ENCODE measurements around the gene CTAG1A. TPM values are rescaled to one million over a fixed set of nuclear protein-coding genes. Genes with fewer than 3 reads are reported as not detected.
"Not testable (repeated sequence)": the region's sequence is repeated elsewhere in the genome, so short reads cannot be mapped to it uniquely, and the experiment has no call there.

Gene CTAG1A
- polyA plus RNA-seq (not detected in 2 replicates), polyA minus RNA-seq (not detected in 2 replicates)

DNA sequence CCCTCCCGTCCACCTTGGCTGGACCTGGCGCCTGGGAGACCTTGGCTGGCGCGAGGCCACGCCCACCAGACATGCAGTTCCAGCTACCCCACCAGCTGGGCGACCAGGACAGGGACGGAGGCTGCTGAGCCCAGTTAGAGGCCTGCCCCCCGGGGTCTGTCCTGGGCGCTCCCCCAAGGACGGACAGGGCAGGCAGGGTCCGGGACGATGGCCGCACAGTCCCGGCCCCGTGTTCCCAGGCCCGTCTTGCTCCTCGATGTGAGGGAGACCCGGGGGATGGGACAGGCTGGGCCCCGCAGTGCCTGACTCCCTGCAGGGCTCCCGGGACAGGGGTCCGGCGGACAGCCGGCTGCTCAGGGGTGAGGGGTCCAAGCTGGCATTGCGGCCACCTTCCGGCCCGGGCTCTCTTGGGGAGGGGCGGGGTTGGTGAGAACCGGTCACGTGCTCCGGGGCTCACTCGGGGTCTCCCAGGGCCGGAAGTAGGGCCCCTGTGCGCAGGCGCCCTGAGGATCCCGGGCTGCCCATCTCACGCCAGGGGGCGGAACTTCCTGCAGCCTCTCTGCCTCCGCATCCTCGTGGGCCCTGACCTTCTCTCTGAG is at the start of gene CTAG1A:
Gene CTAG1A, plus strand, starts transcription at position 549 of the 599 bp plus-strand sequence. CDS start 74 bp downstream, outside the sequence.
- H3K79me2 ChIP-seq (replicated peaks; ENCODE audit: insufficient read depth, low read length) = not testable (repeated sequence)

GRCh38 chrX:154535892-154536291 is 49.0 kb upstream of the CTAG1A start:
- Histone ChIP-seq H3K4me3 (ENCODE audit: low read length) (no peak overlapping the region), H3K36me3 (ENCODE audit: insufficient read depth, low read length) (no peaks in the 10 kb centered on the region), H3K79me2 (replicated peaks; ENCODE audit: insufficient read depth, low read length) (no peaks in the 10 kb centered on the region), H2AFZ (ENCODE audit: low read depth, low read length) (no peak overlapping the region), H4K20me1 (ENCODE audit: insufficient read depth) (no peaks in the 10 kb centered on the region), H3K27ac (ENCODE audit: low read length) (no peak overlapping the region), H3K4me2 (ENCODE audit: low read length) (no peak overlapping the region), H3K9ac (ENCODE audit: low read length) (no peak overlapping the region), H3F3A (ENCODE audit: insufficient read depth, low read length, poor library complexity, severe bottlenecking) (no peaks in the 10 kb centered on the region), H3K9me3 (ENCODE audit: low read length) (no peaks in the 10 kb centered on the region), H3K27me3 (ENCODE audit: insufficient read depth, low read depth, low read length) (no peaks in the 10 kb centered on the region), H3K9me2 (ENCODE audit: insufficient read depth, low read length) (no peaks in the 10 kb centered on the region)
- no peak for TF ChIP-seq EZH2 (IDR thresholded peaks at IDR 0.05; ENCODE audit: borderline replicate concordance, insufficient read depth, low read length, poor library complexity, severe bottlenecking)
- TF ChIP-seq CTCF (IDR thresholded peaks at IDR 0.05; ENCODE audit: poor library complexity, severe bottlenecking) = no peak
- TF ChIP-seq POLR2AphosphoS5 (IDR thresholded peaks at IDR 0.05) = no peak
- no peak for TF ChIP-seq SMC3 (conservative IDR thresholded peaks at IDR 0.05; ENCODE audit: poor library complexity)
- no peak for TF ChIP-seq REST (IDR thresholded peaks at IDR 0.05; ENCODE audit: borderline replicate concordance)
- no peak for TF ChIP-seq RAD21 (conservative IDR thresholded peaks at IDR 0.05)
- TF ChIP-seq EP300 (conservative IDR thresholded peaks at IDR 0.05; ENCODE audit: poor library complexity, severe bottlenecking) = no peak
- TF ChIP-seq MXI1 (conservative IDR thresholded peaks at IDR 0.05; ENCODE audit: poor library complexity, severe bottlenecking) = no peak
- TF ChIP-seq TAF1 (IDR thresholded peaks at IDR 0.05; ENCODE audit: low read depth) = no peak

More for the DNA sequence above, at the start of gene CTAG1A:
- H3K27me3 ChIP-seq (ENCODE audit: insufficient read depth, low read depth, low read length); H2AFZ ChIP-seq (ENCODE audit: low read depth, low read length); H3K36me3 ChIP-seq (ENCODE audit: insufficient read depth, low read length); H4K20me1 ChIP-seq (ENCODE audit: insufficient read depth); H3K4me2 ChIP-seq (ENCODE audit: low read length); H3K9ac ChIP-seq (ENCODE audit: low read length); H3K4me3 ChIP-seq (ENCODE audit: low read length); H3K9me3 ChIP-seq (ENCODE audit: low read length); H3K9me2 ChIP-seq (ENCODE audit: insufficient read depth, low read length); H3F3A ChIP-seq (ENCODE audit: insufficient read depth, low read length, poor library complexity, severe bottlenecking); H3K27ac ChIP-seq (ENCODE audit: low read length): not testable (repeated sequence)
